Thyroid gland (tissue), 4 donors: ENCODE measurements around the gene SEMA5B.

Experiments used
- POLR2A ChIP-seq, 2 donors: fragments of 450-650 bp; IDR thresholded peaks; one replicate each; pipeline ENCODE4 v1.6.1; 2017; ENCODE audit warnings: antibody characterized with exemption in 2 of 2, mild to moderate bottlenecking in 2 of 2, moderate library complexity in 1 of 2
- TF ChIP-seq, protein P1 (sequence below), 6 experiments: fragments of 200-600 bp in 3 of 6; fragments of 450-650 bp in 3 of 6; sonication (generic) in 3 of 6; IDR thresholded peaks; one replicate each; pipeline ENCODE4 v1.5.1; 2016 to 2019; ENCODE audit warnings: antibody characterized with exemption in 6 of 6, mild to moderate bottlenecking in 2 of 6, inconsistent platforms in 1 of 6, moderate library complexity in 1 of 6

DNA sequence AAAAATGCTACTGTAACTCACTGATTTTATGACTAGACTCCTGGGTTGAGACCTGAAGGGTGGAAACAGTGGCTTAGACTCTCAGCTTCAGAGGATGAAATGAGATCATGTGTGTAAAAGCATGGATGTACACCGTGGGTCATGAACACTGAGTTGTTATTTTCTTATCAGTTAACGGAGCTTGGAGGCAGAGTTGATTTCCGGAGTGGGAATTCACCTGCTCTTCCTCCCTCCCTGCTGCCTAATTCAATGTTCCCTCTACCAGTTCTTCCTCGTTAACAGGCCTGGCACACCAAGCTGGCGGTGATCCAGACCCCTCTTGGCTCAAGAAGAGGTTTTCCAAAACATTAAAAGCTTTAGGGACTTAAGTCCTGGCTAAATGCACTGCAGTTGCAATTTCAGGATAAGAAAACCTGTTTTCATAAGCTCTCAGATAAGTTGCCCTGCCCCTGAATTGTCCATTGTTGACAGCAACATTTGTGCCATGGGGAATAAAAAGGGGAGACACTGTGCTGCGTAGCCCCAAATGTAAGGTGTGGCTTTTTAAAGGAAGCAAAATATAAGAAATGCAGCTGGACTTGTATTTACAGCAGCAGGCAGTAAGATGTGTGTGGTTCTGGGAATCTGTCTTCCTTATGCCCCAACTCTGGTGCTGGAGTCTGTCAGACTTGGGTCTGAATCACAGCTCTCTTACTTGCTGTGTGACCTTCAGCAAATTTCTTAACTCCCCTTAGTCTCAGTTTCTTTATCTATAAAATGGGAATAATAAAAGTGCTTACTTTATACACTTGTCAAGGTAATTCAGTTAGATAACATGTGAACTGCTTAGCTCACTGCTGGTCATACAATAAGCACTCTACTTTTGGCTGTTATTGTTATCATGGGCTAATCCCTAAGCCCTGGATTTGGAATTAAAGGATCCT is 49.2 kb upstream of the SEMA5B start:
- TF ChIP-seq, protein P1, sequence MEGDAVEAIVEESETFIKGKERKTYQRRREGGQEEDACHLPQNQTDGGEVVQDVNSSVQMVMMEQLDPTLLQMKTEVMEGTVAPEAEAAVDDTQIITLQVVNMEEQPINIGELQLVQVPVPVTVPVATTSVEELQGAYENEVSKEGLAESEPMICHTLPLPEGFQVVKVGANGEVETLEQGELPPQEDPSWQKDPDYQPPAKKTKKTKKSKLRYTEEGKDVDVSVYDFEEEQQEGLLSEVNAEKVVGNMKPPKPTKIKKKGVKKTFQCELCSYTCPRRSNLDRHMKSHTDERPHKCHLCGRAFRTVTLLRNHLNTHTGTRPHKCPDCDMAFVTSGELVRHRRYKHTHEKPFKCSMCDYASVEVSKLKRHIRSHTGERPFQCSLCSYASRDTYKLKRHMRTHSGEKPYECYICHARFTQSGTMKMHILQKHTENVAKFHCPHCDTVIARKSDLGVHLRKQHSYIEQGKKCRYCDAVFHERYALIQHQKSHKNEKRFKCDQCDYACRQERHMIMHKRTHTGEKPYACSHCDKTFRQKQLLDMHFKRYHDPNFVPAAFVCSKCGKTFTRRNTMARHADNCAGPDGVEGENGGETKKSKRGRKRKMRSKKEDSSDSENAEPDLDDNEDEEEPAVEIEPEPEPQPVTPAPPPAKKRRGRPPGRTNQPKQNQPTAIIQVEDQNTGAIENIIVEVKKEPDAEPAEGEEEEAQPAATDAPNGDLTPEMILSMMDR (IDR thresholded peaks at IDR 0.05) = no peak
- no peak for TF ChIP-seq POLR2A (IDR thresholded peaks at IDR 0.05)
